SK-MEL-5 (cell line): ENCODE results near the gene CT55. TPM values are rescaled to one million over a fixed set of nuclear protein-coding genes. Genes with fewer than 3 reads are reported as not detected.

Experiments used
- DNase-seq: peaks from one replicate; pipeline ENCODE4 v3.0.0-alpha.2; 2016; ENCODE audit warnings: low read depth, low spot score
- in situ Hi-C: cut with HindIII; loops from 2 replicates; pipeline ENCODE4 v1.10.0; 2016; ENCODE audit warnings: low sequenced_read_pairs, high pct_unique_total_duplicates, low pct_unique_long_range_greater_than_20kb
- total RNA-seq: library from RNA; depleted of rRNA; stranded (reverse); fragments of >200 nt; shearing (Covaris generic); gene quantifications from 2 replicates; pipeline ENCODE4 v1.2.3, GENCODE V29; 2014; rRNA removed

Gene CT55
- total RNA-seq, 1 experiment from 2014 or later: 5.9 TPM

DNA sequence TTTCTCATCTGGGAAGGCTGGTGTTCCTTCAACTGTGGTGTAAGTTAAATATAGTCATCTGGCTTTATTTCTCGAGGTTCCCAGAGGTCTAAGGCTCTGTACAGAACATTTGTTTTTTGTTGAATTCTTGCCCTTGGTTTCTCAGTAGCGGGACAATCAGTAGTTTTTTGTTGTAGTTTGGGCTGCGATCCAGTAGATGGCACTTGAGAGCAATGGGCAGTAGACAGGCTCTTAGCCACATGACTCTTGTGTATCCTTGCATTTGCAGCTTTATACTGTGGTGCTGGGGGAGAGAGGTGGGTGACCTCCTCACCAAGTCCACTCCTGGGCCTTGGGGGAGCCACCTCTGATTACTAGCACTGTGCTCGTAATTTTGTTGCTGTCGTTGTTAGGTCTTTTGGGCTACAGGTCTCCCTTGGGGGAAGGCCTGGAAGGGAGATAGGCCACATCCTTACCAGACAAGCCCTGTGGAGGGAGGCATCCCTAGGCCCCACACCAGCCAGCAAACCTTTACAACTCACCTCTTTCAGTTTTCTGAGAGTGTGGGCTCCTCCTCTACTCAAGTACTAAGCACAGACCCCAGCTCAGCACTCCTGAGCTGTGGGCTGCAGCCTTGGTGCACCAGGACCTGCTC lies 59.0 kb downstream of the CT55 start:
- DNase-seq: peak; percentile 61
- in situ Hi-C loops: no loop called here

DNA sequence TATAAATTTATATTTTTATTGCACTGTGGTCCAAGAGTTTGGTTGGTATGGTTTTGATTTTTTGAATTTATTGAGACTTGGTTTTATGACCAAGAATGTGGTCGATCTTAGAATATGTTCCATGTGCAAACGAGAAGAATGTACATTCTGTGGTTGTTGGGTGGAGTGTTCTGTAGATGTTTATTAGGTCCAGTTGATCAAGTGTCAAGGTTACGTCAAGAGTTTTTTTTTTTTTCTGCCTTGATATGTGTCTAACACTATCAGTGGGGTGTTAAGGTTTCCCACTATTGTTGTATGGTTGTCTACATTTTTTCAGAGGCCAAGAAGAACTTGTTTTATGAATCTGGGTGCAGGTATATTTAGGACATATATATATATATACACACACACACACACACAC lies 61.6 kb downstream of the CT55 start:
- in situ Hi-C loops: no loop called here
- no peak for DNase-seq

Other genes starting within 250 kb of the CT55 start
- gene SMIM10, start 180.4 kb downstream of the CT55 start, total RNA-seq: 0.26 and 1.3 TPM in 2 replicates
- 1.5 and 2.2 TPM in 2 replicates for gene RTL8B, start 148.9 kb downstream of the CT55 start, total RNA-seq
- 34.7 and 41.1 TPM in 2 replicates for gene RTL8C, start 139.0 kb downstream of the CT55 start, total RNA-seq
- gene RTL8A, start 119.3 kb downstream of the CT55 start, total RNA-seq: 8.4 and 10.4 TPM in 2 replicates
- 0.37 and 0.48 TPM in 2 replicates for gene SMIM10L2B, start 72.7 kb downstream of the CT55 start, total RNA-seq
- gene ETDB, start 50.9 kb downstream of the CT55 start, total RNA-seq: not detected in 2 replicates
- not detected in 2 replicates for gene ETDA, start 80.7 kb upstream of the CT55 start, total RNA-seq
- gene ETDC, start 138.1 kb upstream of the CT55 start, total RNA-seq: not detected in 2 replicates
- 1.4 and 1.7 TPM in 2 replicates for gene ZNF75D, start 172.7 kb upstream of the CT55 start, total RNA-seq
- 11.3 and 11.8 TPM in 2 replicates for gene ZNF449, start 173.4 kb upstream of the CT55 start, total RNA-seq